Prostate gland (tissue), 2 donors: ENCODE data around the gene C1orf198.

ENCODE experiments used
- POLR2A ChIP-seq: fragments of 450-650 bp; IDR thresholded peaks from one replicate; pipeline ENCODE4 v1.6.1; 2016; ENCODE audit warnings: antibody characterized with exemption, mild to moderate bottlenecking
- POLR2AphosphoS5 ChIP-seq: sonication (generic); formaldehyde crosslinking; IDR thresholded peaks from one replicate; pipeline ENCODE4 v1.6.1; 2017; ENCODE audit warnings: antibody characterized with exemption
- TF ChIP-seq, protein P1 (sequence below), 4 experiments: fragments of 200-600 bp in 2 of 4; fragments of 450-650 bp in 2 of 4; sonication (generic) in 2 of 4; IDR thresholded peaks; 1 replicate in 3 of 4; 2 replicates in 1 of 4; pipeline ENCODE4 v1.5.1; 2016 to 2019; ENCODE audit warnings: antibody characterized with exemption in 4 of 4, mild to moderate bottlenecking in 2 of 4, moderate library complexity in 2 of 4

GRCh38 chr1:230861489-230861888 is 6.8 kb downstream of the C1orf198 start:
- TF ChIP-seq POLR2AphosphoS5 = no peak
- TF ChIP-seq, protein P1, sequence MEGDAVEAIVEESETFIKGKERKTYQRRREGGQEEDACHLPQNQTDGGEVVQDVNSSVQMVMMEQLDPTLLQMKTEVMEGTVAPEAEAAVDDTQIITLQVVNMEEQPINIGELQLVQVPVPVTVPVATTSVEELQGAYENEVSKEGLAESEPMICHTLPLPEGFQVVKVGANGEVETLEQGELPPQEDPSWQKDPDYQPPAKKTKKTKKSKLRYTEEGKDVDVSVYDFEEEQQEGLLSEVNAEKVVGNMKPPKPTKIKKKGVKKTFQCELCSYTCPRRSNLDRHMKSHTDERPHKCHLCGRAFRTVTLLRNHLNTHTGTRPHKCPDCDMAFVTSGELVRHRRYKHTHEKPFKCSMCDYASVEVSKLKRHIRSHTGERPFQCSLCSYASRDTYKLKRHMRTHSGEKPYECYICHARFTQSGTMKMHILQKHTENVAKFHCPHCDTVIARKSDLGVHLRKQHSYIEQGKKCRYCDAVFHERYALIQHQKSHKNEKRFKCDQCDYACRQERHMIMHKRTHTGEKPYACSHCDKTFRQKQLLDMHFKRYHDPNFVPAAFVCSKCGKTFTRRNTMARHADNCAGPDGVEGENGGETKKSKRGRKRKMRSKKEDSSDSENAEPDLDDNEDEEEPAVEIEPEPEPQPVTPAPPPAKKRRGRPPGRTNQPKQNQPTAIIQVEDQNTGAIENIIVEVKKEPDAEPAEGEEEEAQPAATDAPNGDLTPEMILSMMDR (IDR thresholded peaks at IDR 0.05) = no peak
- TF ChIP-seq POLR2A = no peak
